Aorta (tissue), 5 donors: Measurements from ENCODE around the gene GNG8. TPM values are rescaled to one million over a fixed set of nuclear protein-coding genes. Genes with fewer than 3 reads are reported as not detected.
A peak's percentile ranks its signal among the peaks of the same experiment; 100 is the strongest.

Experiments
- ATAC-seq: fragments of 200-7000 bp; cut with Tn5 transposase; one replicate; pipeline ENCODE4 v1.9.1; 2022; ENCODE audit warnings: moderate library complexity; ENCODE audit not compliant: low FRiP score
- DNase-seq, 2 donors: peaks; one replicate each; pipeline ENCODE4 v3.0.0-alpha.2; 2020
- H3K27ac ChIP-seq, 2 donors: one replicate each; pipeline ENCODE4 v1.5.1; 2013; ENCODE audit warnings: low read length in 2 of 2, mild to moderate bottlenecking in 2 of 2, moderate library complexity in 2 of 2, control low read depth in 1 of 2, inconsistent platforms in 1 of 2, low read depth in 1 of 2
- H3K27me3 ChIP-seq, 2 donors: one replicate each; pipeline ENCODE4 v1.6.1; 2013; ENCODE audit warnings: control low read depth in 1 of 2, low read length in 1 of 2, mild to moderate bottlenecking in 1 of 2, moderate library complexity in 1 of 2; ENCODE audit not compliant: insufficient read depth in 2 of 2, control insufficient read depth in 1 of 2
- H3K36me3 ChIP-seq, 2 donors: one replicate each; pipeline ENCODE4 v1.6.1; 2013; ENCODE audit warnings: control low read depth in 1 of 2, low read length in 1 of 2, mild to moderate bottlenecking in 1 of 2; ENCODE audit not compliant: insufficient read depth in 2 of 2, control insufficient read depth in 1 of 2
- H3K4me1 ChIP-seq, 2 donors: one replicate each; pipeline ENCODE4 v1.6.1; 2013; ENCODE audit warnings: low read length in 2 of 2, control low read depth in 1 of 2, mild to moderate bottlenecking in 1 of 2, moderate library complexity in 1 of 2; ENCODE audit not compliant: insufficient read depth in 2 of 2, control insufficient read depth in 1 of 2
- H3K4me3 ChIP-seq, 2 donors: one replicate each; pipeline ENCODE4 v1.5.1; 2013; ENCODE audit warnings: low read length in 2 of 2, control low read depth in 1 of 2, mild to moderate bottlenecking in 1 of 2
- H3K9me3 ChIP-seq: one replicate; pipeline ENCODE4 v1.6.1; 2013; ENCODE audit warnings: mild to moderate bottlenecking, low read length; ENCODE audit not compliant: control insufficient read depth
- WGBS, 2 donors: extraction: QIAGEN DNeasy Blood & Tissue Kit; methylation state at CpG; one replicate each; pipeline ENCODE4 v1.1.7; 2013; 5-methylcytosine and 5-hydroxymethylcytosine counted together
- intact Hi-C, 2 donors: fragments of 100-400 bp; cut with DNase I; formaldehyde crosslinking; loops; one replicate each; pipeline versions ENCODE4 v1.14.2 to v1.15.0; 2022
- polyA plus RNA-seq, 2 donors: library from polyadenylated mRNA; stranded (reverse); fragments of 200-250 nt; gene quantifications; one replicate each; pipeline ENCODE4 v1.2.3, GENCODE V29; 2013
- total RNA-seq, 2 donors: library from RNA; stranded (reverse); fragmentation: NEBNext Ultra II Directional; extraction: Animal tissue kit (Norgen Biotek cat#: 25700); gene quantifications; one replicate each; pipeline ENCODE4 v1.2.1, GENCODE V29; 2021
- donor health status: healthy with polysubstance abuse.
- donor health status: Bipolar disorder and iron deficiency.
- donor health status: DM: no; HTN: no; CAD: no.
- donor health status: DM: no; HTN: no; CAD: no.
- donor health status: DM: yes; HTN: yes; CAD: no.

The GNG8 gene
- total and polyA plus RNA-seq, 4 donors, result 3.0 to 4.5 TPM; not detected in 2

DNA sequence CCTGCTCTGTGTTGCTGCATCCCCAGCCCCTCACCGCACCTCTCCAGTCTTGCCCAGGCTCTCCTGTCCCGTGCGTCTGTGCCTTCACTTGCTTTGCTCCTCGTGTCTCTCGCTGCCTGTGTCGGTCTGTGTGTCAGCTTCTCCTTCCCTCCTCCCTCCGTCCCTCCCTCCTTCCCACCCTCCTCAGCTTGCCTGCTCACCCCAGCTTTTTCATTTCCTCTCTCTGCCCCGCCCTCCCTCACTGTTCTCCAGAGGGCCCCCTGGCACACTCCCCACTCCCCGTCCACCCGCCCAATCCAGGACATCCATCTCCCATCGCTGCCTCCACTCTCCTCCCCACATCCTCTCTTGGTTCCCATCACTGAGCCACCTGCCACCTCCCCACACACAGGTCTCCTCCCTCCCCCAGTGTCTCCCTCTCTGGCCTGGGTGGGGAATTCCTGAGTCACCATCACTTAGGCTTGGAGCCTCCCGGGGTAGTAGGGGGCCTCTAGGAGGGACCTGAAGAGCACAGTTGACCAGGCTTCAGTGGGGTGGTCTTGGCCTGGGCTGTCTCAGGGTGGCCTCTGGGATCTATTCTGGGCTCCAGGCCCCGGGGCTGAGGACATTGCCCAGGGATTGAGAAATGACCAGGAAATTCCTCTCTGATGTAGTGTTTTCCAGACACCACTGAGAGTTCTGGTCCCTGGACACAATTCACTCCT, 10.9 kb downstream of the GNG8 start, which contains the start of gene PTGIR:
Gene PTGIR, minus strand, starts transcription at position 132 of the 704 bp plus-strand sequence. CDS start 864 bp downstream, outside the sequence.
- intact Hi-C loops, result no loop called here
- Histone ChIP-seq H3K27ac (peak within 1 kb of the TSS; percentile 62 to 98), H3K27me3 (no peaks in the 10 kb centered on the region), H3K4me3 (peak within 1 kb of the TSS; percentile 24 to 37), H3K36me3 (no peaks in the 10 kb centered on the region), H3K9me3 (no peaks in the 10 kb centered on the region), H3K4me1 (no peaks in the 10 kb centered on the region)
- ATAC-seq, result peak; percentile 79
- DNase-seq, result peak; percentile 93
- 1 to 2% methylated on average over 13 of the region's 13 CpGs for WGBS, 2 donors

- 71 to 86% methylated on average over 31 to 35 of the region's 35 CpGs for WGBS, 2 donors
- DNase-seq (no peak), ATAC-seq (no peak)
- no peaks in the 10 kb centered on the region for H3K9me3 ChIP-seq
- no peaks in the 10 kb centered on the region for H3K36me3 ChIP-seq
- H3K27me3 ChIP-seq, result no peaks in the 10 kb centered on the region
- peak overlapping the region; percentile 58 to 62 for H3K27ac ChIP-seq
- peak overlapping the region; percentile 4 to 37 for H3K4me3 ChIP-seq
- H3K4me1 ChIP-seq, result no peaks in the 10 kb centered on the region
- intact Hi-C loops, result no loop called here
Measured at GRCh38 chr19:46623915-46624502, 12.0 kb downstream of the GNG8 start.

- ATAC-seq (no peak), DNase-seq (peak in 1 of 2 donors; percentile 31)
- intact Hi-C loops, result no loop called here
- Histone ChIP-seq H3K27me3 (no peaks in the 10 kb centered on the region), H3K4me1 (peaks cover 0 to 2% of the 10 kb centered on the region in 2 donors), H3K27ac (peak overlapping the region; percentile 78 to 84), H3K9me3 (no peaks in the 10 kb centered on the region), H3K4me3 (peak overlapping the region; percentile 3 to 39), H3K36me3 (no peaks in the 10 kb centered on the region)
- 10 to 21% methylated on average over 7 of the region's 7 CpGs for WGBS, 2 donors
Measured at GRCh38 chr19:46622118-46622446, 13.9 kb downstream of the GNG8 start.

- Histone ChIP-seq H3K36me3 (no peaks in the 10 kb centered on the region), H3K27ac (peak overlapping the region; percentile 78 to 84), H3K9me3 (no peaks in the 10 kb centered on the region), H3K27me3 (no peaks in the 10 kb centered on the region), H3K4me3 (peak overlapping the region; percentile 3 to 39), H3K4me1 (peaks cover 0 to 2% of the 10 kb centered on the region in 2 donors)
- intact Hi-C loops, result no loop called here
- ATAC-seq, result no peak
- WGBS, 2 donors, result 11 to 14% methylated on average over 31 to 32 of the region's 32 CpGs
- peak in 1 of 2 donors; percentile 47 for DNase-seq
Measured at GRCh38 chr19:46621191-46622117, 14.5 kb downstream of the GNG8 start.

DNA sequence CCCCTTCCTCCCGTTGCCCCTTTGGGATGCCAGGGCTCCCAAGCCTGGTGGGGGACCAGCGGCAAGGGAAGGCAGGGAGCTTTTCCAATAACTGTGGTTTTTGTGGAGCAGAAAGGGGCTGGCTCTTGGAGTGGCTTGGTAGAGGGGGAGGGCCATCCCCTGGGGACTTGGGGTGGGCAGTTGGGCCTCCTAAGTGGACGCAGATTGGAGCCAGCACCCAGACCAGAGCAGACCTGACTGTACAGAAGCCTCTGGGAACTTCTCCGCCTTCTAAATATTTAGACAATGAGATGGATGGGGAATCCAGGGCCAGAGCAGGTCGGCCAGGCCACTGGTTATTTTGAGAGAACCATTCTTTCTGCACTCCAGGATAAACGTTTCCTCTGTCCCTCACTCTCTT, 15.3 kb downstream of the GNG8 start:
- Histone ChIP-seq H3K4me1 (peaks cover 0 to 2% of the 10 kb centered on the region in 2 donors), H3K9me3 (no peaks in the 10 kb centered on the region), H3K36me3 (no peaks in the 10 kb centered on the region), H3K27me3 (no peaks in the 10 kb centered on the region), H3K27ac (peak overlapping the region; percentile 6 to 78), H3K4me3 (peak overlapping the region in 1 of 2 donors; percentile 39)
- peak; percentile 86 to 91 for DNase-seq
- intact Hi-C loops, result no loop called here
- peak; percentile 57 for ATAC-seq
- 8 to 11% methylated on average over 6 of the region's 6 CpGs for WGBS, 2 donors

GRCh38 chr19:46620267-46620666, 15.7 kb downstream of the GNG8 start:
- no peaks in the 10 kb centered on the region for H3K9me3 ChIP-seq
- intact Hi-C loops, result no loop called here
- 52 to 55% methylated on average over 3 of the region's 3 CpGs for WGBS, 2 donors
- ATAC-seq (no peak), DNase-seq (no peak)
- H3K4me3 ChIP-seq, result no peak overlapping the region
- H3K27me3 ChIP-seq, result no peaks in the 10 kb centered on the region
- no peaks in the 10 kb centered on the region for H3K36me3 ChIP-seq
- H3K27ac ChIP-seq, result peak overlapping the region; percentile 4 to 6
- H3K4me1 ChIP-seq, result peaks cover 0 to 2% of the 10 kb centered on the region in 2 donors

GRCh38 chr19:46618670-46619231, 17.3 kb downstream of the GNG8 start:
- intact Hi-C loops, result no loop called here
- no peak for ATAC-seq
- H3K27ac ChIP-seq, result no peak overlapping the region

GRCh38 chr19:46617601-46618000, 18.4 kb downstream of the GNG8 start:
- no peak overlapping the region for H3K27ac ChIP-seq
- intact Hi-C loops, result no loop called here
- H3K36me3 ChIP-seq, result no peaks in the 10 kb centered on the region
- no peaks in the 10 kb centered on the region for H3K9me3 ChIP-seq
- WGBS, 2 donors, result 70 to 77% methylated on average over 6 of the region's 6 CpGs
- H3K4me3 ChIP-seq, result no peak overlapping the region
- peak in 1 of 2 donors; percentile 45 for DNase-seq
- no peak for ATAC-seq
- H3K4me1 ChIP-seq, result peaks cover 0 to 2% of the 10 kb centered on the region in 2 donors
- no peaks in the 10 kb centered on the region for H3K27me3 ChIP-seq

More at GRCh38 chr19:46618670-46619231, 17.3 kb downstream of the GNG8 start:
- 19 to 22% methylated on average over 9 of the region's 9 CpGs for WGBS, 2 donors
- no peak for DNase-seq
- Histone ChIP-seq H3K4me1 (peaks cover 0 to 2% of the 10 kb centered on the region in 2 donors), H3K9me3 (no peaks in the 10 kb centered on the region), H3K36me3 (no peaks in the 10 kb centered on the region), H3K4me3 (no peak overlapping the region), H3K27me3 (no peaks in the 10 kb centered on the region)
